HG03571 (cell line): ENCODE data around the gene C6orf132.

Source experiments
- ATAC-seq: cut with Tn5 transposase; IDR thresholded peaks from one replicate; pipeline ENCODE4 v1.9.1; 2021; ENCODE audit not compliant: unreplicated experiment

The C6orf132 gene

GRCh38 chr6:42084889-42085288 is 57.5 kb downstream of the C6orf132 start:
- no peak for ATAC-seq

- ATAC-seq: no peak
Measured at GRCh38 chr6:42083530-42083929, 58.9 kb downstream of the C6orf132 start.

GRCh38 chr6:42079941-42080464 is 62.4 kb downstream of the C6orf132 start:
- no peak for ATAC-seq

GRCh38 chr6:42078386-42078785 is 64.0 kb downstream of the C6orf132 start:
- no peak for ATAC-seq

- ATAC-seq: no peak
Measured at GRCh38 chr6:42075159-42075838, 67.1 kb downstream of the C6orf132 start.

GRCh38 chr6:42073287-42073686 is 69.1 kb downstream of the C6orf132 start:
- no peak for ATAC-seq

GRCh38 chr6:42071881-42072583 is 70.4 kb downstream of the C6orf132 start:
- ATAC-seq: no peak

GRCh38 chr6:42068872-42069522 is 73.4 kb downstream of the C6orf132 start:
- ATAC-seq: no peak

- ATAC-seq: no peak
Measured at GRCh38 chr6:42068173-42068572, 74.2 kb downstream of the C6orf132 start.

- no peak for ATAC-seq
Measured at GRCh38 chr6:42066156-42066675, 76.2 kb downstream of the C6orf132 start.

GRCh38 chr6:42059743-42060142 is 82.7 kb downstream of the C6orf132 start:
- ATAC-seq: no peak

- no peak for ATAC-seq
Measured at GRCh38 chr6:42053601-42054000, 88.8 kb downstream of the C6orf132 start.

- no peak for ATAC-seq
Measured at GRCh38 chr6:42051268-42051653, 91.2 kb downstream of the C6orf132 start.
